Ureter (tissue), 1 donor: Measurements from ENCODE around the gene SCCPDH. TPM values are rescaled to one million over a fixed set of nuclear protein-coding genes. Genes with fewer than 3 reads are reported as not detected.

Source experiments
- DNase-seq: peaks from one replicate; pipeline ENCODE4 v3.0.0-alpha.2; 2020; ENCODE audit warnings: low spot score
- total RNA-seq: library from RNA; stranded (reverse); gene quantifications from one replicate; pipeline ENCODE4 v1.2.4, GENCODE V29; 2023
- donor health status: DM: yes; HTN: yes; CAD: no.

SCCPDH gene
- total RNA-seq, 1 donor from 2014 or later = 108 TPM

DNA sequence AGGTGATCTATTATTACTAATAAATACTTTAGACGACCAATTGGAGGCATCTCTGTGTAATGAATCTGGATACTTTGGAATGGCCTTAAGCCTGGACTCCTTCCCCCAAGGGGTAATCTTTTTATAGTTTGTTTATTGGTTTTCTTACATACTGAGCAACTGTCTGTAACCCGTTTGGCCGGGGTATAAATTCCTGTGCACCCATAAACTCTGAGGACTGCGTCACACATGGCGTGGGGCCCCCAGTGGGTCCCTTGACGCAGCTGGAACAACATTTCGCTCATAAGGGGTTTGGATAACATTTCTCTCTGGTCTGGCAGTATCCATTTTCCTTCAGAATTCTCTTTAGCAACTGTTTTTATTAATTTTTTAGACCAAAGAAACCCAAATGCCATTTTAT, 26.5 kb downstream of the SCCPDH start:
- no peak for DNase-seq

DNA sequence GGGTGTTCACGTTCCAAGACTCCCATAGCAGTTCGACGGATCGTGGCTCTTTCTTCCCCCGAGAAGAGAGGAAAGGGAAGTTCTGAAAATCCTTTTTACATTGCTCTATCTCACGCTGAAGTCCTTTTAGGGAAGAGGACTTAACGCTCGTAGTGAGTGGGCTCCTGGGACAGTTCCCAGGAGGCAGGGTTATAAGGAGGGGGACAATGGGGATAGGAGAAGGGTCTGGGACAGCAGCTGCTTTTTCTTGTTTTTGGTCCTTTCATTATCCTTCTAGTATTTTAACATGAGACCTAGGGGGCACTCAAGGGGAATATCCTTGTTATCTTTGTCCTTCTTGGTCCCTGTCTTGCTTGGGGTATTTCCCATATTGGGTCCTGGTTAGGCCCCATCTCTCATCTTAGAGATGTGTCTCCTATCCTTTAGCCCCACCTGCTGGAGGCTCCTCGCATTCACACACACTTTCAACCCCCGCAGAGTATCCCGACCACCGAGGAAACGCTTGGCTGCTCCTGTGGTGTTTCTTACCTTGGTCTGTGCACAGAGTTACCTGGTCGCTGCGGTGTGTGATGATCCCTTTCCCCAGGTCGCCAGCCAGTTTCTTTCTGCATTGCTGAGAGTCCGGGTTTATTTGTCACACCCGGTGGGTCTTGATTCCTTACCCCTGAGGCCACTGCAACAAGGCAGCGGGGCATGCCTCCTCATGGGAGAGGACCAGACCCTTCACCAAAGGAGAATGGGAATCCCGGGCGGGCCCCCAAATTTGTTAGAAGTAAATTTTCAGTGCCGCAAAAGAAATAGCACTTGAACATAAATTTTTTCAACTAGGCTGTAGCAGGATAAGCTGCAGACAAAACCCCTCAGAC, 29.7 kb downstream of the SCCPDH start:
- no peak for DNase-seq

DNA sequence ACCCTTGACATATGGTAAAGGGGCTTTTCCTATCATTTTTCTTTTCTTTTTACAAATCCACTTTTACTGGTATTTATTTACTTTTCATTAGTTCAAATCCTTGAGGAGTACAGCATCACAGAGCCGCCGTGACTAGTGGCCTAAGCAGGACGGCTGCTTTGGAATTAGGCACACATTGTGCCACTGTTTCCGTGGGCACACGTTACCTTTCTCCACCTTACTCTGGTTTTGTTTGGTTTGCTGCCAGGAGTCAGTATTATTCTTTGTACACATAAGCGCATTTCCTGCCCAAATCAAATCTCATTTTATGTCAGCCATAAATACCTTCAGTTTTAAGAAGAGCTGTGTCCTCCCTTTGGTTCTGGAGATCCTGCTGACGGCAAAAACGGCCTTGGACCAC, 31.2 kb downstream of the SCCPDH start:
- DNase-seq = no peak

DNA sequence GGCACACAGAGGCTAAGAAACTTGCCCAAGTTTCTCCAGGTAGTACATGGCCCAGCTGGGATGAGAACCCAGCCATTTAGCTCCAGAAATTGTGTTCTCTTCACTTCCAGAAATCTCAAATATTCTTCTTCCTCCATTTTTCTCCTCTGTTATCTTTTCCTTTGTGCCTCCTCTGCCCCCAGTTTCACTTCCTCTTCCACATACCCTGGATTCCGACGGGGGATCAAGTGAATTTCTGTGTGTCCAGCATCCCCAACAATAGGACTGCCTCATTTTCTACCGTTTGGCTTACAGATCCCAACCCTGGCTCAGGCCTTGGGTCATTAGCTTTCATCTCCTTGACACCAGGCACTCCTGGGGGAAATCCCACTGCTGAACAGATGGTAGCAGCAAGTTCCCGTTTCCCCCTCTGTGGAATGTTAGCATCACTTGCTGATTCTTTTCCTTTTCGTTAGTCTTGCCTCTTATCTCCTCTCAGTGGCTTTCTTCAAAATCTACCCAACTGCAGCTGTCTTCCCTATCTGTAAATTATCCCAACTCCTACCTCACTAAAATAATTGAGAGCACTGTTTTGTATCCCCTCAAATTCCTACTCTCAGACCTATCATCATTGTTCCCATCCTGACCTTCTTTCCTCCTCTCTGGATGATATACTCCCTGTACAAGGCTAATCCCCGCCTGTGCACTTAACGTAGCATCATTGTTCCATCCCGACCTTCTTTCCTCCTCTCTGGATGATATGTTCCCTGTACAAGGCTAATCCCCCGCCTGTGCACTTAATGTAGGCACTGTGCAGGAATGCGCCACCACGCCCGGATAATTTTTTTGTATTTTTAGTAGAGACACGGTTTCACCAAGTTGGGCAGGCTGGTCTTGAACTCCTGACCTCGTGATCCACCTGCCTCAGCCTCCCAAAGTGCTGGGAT, 36.5 kb downstream of the SCCPDH start:
- DNase-seq = no peak

DNA sequence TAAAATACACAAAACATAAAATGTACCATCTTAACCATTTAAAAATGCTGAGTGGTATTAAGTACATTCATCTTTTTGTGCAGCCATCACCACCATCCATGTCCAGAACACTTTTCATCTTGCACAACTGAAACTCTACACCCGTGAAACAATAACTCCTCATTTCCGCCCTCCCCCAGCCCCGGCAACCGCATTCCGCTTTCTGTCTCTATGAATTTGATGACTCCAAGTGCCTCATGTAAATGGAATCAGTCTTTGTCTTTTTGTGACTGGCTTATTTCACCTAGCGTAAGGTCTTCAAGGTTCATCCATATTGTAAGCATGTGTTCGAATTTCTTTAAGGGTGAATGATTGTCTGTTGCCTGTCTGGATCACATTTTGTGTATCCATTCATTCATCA, 37.2 kb downstream of the SCCPDH start:
- DNase-seq = no peak

DNA sequence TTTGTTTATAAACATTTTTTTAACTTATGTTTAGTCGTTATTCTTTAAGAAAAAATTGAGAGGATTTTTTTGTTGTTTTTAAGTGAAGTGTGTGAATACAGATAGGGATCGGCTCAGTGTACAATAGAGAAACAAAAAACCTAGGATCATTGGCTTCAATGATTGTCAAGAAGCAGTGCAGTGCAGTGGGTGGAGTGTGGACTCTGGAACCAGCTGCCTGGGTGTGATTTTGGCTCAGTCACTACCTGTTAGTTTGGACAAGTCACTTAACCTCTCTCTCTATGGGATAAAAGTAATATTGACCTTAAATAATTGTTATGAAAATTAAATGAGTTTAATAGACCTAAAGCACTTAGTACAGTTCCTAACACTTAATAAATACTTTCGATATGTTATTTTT, 41.3 kb downstream of the SCCPDH start:
- no peak for DNase-seq

DNA sequence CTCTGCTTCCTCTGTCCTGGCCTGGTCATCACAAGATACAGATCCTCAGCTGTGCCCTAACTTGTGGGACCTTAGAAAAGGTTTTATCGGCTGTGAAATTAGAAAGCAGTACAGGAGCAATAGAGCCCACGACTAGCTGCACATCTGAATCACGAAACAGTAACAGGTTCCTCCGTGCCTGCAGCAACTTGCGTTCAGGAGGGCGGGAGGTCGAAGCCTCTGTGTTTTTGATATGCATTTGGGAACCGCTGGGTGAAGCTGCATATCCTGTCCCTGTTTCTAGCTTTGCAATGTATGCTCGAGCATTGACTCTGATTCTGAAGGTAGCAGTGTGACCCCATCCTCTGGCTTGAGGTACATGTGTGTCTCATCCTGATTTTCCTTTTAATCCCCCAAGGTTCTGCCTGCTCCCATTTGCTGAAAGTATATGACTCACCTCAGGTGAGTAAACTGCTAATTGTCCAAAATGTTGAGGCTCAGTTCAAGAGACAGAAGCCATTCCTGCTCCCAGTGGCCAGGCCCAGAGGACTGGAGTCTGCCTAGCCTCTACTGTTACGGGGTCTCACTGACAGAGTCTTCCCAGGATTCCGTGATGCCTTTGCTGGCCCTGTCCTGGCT, 44.3 kb downstream of the SCCPDH start:
- no peak for DNase-seq

DNA sequence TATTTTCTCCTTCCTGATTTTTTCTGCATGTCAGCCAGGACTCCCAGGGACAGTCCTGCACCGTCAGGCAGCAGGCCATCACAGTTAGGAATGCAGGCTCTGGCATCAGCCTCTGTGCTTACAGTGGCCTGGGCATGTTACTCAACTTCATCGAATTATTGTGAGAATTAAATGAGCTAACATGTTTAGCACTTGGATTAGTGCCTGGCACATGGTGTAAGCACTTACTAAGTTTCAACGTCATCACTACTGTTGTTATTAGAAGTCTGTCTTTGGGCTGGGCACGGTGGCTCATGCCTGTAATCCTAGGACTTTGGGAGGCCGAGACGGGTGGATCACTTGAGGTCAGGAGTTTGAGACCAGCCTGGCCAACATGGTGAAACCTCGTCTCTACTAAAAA, 45.1 kb downstream of the SCCPDH start:
- no peak for DNase-seq

DNA sequence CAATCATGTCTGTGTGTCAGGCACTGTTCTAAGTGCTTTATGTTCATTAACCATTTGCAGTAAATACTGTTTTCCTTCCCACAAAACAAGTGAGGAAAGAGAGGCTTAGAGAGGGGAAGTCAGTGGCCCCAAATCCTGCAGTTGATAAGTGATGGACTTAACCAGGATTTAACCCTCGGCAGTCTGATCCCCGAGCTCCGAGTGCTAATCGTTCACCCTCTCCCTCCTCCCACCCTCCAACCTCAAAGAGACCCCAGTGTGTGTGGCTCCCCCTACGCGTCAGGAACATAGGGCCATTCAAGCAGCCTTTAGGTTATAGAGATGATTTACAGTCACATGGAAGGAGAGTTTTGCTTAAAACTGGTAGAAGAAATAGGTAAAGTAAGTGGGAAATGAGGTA, 47.2 kb downstream of the SCCPDH start:
- DNase-seq = no peak

DNA sequence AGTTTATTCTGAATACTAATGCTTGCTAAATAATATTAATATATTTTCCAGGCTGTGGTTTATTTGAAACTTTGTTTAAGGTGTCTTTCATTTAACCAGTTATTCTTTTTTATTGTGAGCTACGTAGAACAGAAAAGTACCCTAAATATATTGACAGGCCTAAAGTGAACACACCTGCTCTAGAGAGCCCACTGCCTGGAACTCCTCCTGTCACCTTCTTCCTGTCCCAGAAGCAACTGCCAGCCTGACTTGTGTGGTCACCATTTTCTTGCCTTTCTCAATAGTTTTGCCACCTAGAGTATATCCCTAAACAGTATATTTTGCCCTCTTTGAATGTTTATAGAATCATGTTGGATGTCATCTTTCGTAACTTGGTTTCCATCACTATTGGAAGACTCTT, 48.5 kb downstream of the SCCPDH start:
- DNase-seq = no peak

DNA sequence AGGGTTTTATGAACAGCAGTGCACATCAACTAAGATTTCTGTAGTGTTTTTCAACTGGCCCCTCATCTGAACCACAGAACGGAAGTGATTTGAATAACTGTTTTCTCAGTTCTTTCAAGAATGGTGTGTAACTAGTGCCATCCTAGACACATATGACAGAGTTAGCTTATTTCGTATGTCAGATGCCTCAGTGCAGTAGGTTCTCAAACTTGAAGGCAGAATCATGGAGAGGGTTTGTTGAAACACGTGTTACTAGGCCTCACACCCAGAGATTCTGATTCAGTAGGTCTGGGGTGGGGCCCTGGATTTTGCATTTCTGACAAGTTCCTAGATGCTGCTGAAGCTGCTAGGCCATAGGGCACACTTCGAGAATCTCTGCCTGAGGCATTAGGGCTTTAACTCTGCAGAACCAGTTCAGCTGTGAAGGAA, 49.0 kb downstream of the SCCPDH start:
- no peak for DNase-seq

DNA sequence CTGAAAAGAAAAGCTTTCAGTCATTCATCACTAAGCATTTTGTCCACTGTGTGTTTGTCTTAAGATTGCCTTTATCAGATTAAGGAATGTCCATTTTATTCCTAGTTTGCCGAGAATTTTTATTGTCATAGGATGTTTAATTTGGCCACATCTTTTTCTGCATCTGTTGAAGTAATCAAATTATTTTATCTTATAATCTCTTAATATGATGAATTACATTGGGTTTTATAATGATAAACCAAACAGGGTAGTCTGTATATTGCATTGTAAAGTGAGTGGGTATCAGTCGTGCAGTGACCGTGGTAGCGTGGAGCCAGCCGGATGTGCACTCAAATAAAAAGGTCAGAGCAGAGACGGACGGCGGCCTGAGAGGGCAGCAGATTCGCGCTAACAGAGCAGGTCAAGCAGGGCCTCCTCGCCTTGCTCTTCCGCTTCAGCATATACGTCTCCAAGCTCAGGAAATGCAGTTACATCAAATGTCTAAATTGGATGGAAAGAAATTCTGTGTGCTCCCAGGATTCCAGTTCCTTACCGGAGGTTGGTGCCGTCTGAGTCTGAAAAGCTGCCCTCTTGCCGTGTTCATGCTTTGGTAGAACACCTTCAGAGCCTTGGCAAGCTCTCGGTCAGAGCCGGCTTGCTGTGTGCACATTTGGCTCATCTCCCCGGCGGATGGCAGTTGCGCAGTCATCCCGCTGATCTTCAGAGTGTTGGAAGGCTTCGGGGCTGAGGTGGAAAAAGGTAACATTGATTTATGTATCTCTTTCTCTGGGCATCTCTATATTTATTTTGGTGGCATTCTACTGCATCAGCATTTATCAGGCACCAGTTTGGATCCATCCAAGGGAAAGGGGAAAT, 51.5 kb downstream of the SCCPDH start:
- no peak for DNase-seq

DNA sequence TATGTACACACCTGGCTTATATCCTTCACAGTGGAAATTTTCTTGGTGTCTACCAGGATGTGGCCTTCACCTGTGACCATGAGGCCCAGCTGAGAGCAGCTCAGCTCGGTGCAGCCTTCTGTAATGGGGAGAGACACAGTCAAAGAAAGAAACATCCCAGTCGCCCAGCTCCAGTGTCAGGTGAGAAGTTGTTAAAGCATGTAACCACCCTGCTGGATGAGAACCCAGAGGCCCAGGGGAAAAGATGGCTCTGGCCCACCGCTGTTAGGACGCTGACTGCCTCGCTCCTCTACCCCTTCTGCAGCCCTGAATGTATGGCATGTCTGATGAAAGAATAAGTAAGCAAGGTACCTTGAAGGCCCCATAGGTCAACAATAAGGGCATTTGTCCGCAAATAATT, 52.7 kb downstream of the SCCPDH start:
- DNase-seq = no peak

DNA sequence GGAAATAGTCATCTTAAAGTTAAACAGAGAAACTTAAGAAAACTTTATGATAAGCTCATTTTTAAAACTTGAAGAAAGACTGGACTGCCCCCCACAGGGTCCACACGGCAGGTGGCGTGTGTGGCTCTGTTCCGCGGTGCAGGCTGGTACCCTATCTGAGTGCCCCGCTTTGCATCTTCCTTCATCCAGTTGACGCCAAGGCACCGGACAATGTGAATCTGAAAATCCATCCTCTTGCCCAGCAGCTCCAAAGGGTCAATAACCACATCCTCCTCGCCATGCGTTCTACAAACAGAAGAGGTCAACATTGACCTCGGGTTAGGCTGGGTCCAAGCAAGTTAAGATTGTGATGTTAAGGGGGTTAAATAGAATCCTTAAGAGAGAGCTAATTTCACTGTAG, 54.5 kb downstream of the SCCPDH start:
- no peak for DNase-seq

DNA sequence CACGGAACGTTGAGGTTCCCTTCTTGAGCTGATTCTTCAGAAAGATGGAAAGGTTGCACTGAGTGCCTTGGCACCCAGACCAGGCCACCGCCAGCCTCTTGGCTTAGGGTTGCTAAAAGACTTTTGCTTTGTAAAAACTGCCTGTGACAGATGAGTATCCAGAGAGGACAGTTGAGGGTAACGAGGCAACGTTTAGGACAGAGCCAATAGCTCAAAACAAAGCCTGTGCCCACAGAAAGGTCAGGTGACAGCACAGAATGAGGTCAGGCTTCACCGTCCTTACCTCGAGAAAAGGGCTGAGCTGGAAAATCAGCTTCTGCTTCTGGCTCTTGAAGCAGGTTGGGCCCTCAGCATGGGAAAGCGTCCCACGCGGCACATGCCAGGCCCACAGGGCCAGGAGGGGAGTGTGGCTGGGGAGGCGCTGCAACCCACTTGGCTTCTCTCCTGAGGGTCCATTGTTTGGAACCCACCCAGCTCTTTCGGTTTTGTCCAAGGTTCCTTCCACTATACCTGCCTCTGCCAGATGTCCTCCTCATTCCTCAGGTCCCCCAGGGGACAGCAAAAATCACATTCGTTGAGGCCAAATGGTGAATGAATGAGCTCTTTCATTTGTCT, 55.5 kb downstream of the SCCPDH start:
- no peak for DNase-seq

DNA sequence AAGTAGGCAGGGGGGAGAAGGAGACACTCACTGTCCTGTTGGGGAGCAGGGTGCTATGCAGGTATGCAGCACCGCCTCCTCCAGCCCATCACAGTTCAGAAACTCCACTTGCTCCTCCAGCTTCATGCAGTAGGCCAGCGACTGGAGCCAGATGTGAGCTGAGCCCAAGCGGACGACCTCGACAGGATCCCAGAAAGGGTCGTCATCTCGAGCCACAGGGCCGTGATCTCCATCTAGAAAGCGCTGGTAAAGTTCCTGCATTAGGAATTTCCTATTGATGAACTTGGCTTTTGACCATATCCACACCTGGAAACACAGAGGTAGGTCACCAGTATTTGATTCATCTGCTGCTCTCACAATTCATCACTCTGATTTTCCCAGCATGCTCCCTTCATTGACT, 56.1 kb downstream of the SCCPDH start:
- DNase-seq = no peak

DNA sequence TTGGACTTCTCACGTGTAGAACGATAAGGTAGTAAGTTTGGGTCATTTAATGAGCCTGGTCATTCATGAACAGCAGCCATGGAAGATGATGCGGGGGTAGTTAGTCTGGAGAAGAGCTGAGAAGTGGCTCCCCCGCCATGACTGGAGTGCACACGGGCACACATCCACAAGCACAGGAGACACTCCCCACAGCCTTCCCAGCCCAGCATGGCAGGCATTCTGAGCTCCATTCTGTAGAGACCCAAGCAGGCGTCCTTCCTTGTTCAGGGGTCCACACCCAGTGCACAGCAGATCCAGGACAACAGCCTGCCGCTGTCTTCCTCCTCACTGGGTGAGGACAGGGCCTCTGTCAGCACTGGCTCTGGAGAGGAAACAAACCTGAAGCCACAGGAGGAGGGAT, 57.0 kb downstream of the SCCPDH start:
- DNase-seq = no peak

DNA sequence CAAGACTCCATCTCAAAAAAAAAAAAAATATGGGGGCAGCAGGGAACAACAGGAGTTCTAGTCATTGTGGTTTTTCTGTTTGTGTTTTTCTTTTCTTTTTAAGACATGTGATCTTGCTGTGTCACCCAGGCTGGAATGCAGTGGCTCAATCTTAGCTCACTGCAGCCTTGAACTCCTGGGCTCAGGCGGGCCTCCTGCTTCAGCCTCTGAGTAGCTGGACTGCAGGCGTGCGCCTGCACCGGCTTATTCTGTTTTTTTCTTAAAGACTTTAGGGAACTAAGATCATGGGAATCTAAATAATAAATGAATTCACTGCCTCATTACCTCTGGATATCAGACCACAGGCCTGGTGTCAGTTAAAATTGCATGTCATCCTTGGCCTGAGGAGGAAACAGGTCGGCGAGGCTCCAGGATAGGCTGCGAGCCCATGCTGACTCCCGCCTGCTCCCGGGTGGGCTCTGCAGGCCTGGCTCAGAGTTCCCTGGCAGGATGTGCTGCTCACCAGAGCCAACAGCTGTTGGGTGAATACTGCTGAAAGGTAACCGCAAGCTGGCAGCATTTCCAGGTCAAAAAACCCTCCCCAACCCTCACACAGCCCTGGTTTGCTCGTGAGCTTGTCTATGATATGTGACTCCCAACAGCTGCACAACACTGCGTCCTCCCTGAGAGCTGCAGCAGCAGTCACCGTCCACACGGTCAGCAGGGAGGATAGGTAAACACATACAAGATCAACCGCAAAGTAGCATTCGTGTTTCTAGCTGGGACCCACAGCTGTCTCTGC, 58.1 kb downstream of the SCCPDH start:
- DNase-seq = peak; percentile 40

DNA sequence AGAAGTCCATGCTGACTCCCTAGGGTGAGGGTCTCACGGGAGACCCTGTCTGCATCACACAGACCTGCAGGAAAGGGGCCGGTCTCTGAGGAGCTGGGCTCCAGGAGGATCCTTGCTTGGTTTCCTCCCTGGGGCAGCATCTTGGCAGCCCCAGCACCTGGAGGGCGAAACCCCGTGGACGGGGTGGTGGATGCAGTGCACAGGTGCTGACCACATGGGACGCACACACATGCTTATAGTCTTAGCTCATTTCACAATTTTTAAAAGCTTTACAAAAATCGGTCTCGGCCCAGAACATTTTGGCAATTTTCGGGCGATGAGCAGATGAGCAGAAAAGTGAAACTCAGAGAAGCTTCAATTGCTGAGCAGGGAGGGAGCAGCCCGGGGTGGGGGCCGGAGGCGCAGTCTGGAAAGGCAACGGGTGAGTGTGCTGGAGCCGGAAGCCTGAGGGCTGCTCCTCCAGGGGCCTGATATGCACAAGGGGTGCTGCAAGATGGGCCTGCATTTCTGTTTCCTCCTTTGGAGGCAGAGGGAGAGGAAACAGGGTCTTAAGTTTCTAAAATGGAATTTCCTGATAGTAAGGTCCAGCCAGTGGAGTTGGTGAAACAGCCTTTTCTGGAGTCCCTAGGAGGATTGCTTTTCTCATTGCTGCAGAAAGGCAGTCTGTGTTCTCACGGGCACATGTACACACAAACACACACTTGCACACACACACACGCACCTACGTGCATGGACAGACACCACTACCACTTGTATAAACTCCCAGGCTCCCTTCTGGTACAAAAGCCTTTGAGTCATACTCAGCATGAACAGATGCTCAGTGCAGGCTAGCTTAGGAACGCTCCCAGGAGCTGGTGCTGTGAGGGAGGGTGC, 60.6 kb downstream of the SCCPDH start:
- no peak for DNase-seq
